Liver (tissue), 2 donors: ENCODE measurements around the gene PBOV1.

Source experiments
- REST ChIP-seq: IDR thresholded peaks from 2 replicates; pipeline ENCODE4 v1.6.1; 2016; ENCODE audit warnings: antibody characterized with exemption, mild to moderate bottlenecking
- TF ChIP-seq, protein P1 (sequence below): fragments of 150-350 bp; IDR thresholded peaks from 2 replicates; pipeline ENCODE4 v1.5.1; 2017; ENCODE audit warnings: improper control_type of control experiment, low read depth, low read length; ENCODE audit not compliant: missing input control
- donor health status: healthy.

GRCh38 chr6:138242987-138243592 lies 24.8 kb upstream of the PBOV1 start:
- TF ChIP-seq, protein P1, sequence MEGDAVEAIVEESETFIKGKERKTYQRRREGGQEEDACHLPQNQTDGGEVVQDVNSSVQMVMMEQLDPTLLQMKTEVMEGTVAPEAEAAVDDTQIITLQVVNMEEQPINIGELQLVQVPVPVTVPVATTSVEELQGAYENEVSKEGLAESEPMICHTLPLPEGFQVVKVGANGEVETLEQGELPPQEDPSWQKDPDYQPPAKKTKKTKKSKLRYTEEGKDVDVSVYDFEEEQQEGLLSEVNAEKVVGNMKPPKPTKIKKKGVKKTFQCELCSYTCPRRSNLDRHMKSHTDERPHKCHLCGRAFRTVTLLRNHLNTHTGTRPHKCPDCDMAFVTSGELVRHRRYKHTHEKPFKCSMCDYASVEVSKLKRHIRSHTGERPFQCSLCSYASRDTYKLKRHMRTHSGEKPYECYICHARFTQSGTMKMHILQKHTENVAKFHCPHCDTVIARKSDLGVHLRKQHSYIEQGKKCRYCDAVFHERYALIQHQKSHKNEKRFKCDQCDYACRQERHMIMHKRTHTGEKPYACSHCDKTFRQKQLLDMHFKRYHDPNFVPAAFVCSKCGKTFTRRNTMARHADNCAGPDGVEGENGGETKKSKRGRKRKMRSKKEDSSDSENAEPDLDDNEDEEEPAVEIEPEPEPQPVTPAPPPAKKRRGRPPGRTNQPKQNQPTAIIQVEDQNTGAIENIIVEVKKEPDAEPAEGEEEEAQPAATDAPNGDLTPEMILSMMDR = no peak
- no peak for TF ChIP-seq REST
